C4-2B (cell line): ENCODE data around the gene ZBTB45.

ENCODE experiments used
- CTCF ChIP-seq: fragments of 450-650 bp; conservative IDR thresholded peaks from 2 replicates; pipeline ENCODE4 v1.5.1; 2017; ENCODE audit warnings: mild to moderate bottlenecking
- ZFX ChIP-seq: fragments of 450-650 bp; IDR thresholded peaks from 2 replicates; pipeline ENCODE4 v1.6.1; 2017

GRCh38 chr19:58547323-58548312 is 28.0 kb upstream of the ZBTB45 start:
- no peak for TF ChIP-seq CTCF
- TF ChIP-seq ZFX, result no peak
